Lung microvascular endothelial cell (primary cell): ENCODE data around the gene GRID1. TPM values are rescaled to one million over a fixed set of nuclear protein-coding genes. Genes with fewer than 3 reads are reported as not detected.

Experiments used
- DNase-seq, 2 donors: peaks; one replicate each; pipeline versions ENCODE4 v3.0.0 to v3.0.0-alpha.2; 2010; ENCODE audit warnings: low read depth in 2 of 2
- total RNA-seq: library from RNA; depleted of rRNA; stranded (reverse); fragments of >200 nt; gene quantifications from 2 replicates; pipeline ENCODE4 v1.2.1, GENCODE V29; 2014

The GRID1 gene
- total RNA-seq, 1 donor from 2014 or later, result not detected

DNA sequence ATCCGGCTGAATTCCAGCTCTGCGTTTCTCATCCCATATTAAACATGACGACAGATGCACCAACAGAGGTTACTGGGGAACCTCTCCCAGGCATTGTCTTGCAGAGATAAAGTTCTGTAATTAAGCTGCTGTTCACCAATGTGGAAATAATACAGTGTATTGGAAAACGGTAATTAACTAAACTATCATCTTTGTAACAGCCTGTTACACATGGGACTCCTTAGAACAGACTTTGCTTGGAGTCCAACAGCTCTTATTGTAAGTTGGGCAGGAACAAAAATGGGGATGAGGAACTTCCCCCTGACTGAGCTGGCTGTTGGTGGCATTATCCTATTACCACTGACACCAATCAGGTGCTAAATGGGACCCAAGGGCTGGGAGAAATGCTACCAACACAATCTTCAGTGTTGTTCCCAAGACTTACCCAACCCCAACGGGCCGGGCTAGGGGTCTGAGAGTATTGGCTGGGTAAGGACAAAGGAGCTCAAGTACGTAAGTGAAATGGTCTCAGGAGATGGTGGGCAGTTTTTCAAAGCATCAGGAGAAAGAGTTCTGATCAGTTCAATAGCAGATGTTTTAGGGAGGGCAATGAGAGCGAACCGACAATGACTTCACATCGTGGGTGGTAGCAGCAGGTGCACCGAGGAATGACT, 759.4 kb downstream of the GRID1 start:
- no peak for DNase-seq

GRCh38 chr10:85606401-85606800, 760.2 kb downstream of the GRID1 start:
- no peak for DNase-seq

GRCh38 chr10:85604884-85605283, 761.7 kb downstream of the GRID1 start:
- DNase-seq, result no peak

GRCh38 chr10:85604136-85604725, 762.4 kb downstream of the GRID1 start:
- no peak for DNase-seq

GRCh38 chr10:85603151-85603940, 763.2 kb downstream of the GRID1 start:
- no peak for DNase-seq

DNA sequence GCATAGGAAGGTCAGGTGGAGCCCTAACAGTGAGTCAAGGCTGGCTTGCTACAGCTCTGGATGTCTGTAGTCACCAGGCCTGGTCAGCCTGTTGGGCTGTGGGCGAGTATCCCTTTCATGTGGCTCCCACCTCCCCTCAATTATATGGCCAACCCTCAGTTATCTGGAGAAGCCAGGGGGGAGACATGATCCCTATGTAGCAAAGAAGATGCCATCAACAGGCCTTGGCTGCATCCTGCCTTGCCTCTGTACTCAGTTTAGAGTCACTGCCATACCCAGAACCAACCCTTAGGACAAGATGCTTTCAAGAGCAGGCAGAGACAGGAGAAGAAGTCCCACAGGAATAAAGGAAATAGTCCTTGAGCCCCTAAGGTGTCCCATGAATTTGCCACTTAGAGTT, 763.9 kb downstream of the GRID1 start:
- DNase-seq, result no peak

DNA sequence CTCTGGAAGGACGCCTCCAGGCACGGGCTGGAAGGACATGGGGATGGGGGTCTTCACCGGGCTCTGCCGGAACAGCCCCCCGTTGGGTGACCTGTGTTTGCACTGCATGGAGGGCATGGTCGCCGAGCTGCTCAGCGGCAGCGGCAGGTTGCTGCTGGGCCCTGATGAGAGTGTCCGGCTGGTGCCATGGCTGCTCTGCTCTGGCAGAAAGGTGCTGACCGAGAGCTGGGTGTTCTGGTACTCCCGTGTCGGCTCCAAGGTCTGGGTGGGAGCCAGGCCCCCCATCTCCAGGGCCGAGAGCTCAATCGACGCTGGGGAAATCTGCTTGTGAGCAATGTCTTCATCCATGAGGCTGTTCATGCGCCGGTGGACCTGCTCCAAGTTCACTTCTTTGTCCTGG, 764.3 kb downstream of the GRID1 start:
- DNase-seq, result no peak

DNA sequence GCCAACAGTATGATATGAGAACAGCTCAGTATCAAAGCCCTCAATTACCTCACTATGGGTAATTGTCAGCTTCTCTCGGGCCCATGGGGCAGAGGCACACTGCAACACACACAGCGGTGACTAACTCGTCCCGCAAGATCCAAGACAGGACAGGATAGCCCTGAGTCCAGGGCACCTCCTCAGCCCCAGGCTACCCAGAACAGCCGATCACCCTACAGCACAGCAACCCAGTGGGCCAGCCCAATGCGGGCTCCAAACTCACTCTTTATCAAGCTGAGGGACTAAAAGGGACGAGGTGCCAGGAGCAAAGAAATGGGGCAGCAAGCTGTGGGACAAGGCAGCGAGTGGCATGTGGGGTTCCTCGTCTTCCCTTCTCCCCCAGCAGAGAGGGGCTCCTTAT, 765.1 kb downstream of the GRID1 start:
- DNase-seq, result no peak

DNA sequence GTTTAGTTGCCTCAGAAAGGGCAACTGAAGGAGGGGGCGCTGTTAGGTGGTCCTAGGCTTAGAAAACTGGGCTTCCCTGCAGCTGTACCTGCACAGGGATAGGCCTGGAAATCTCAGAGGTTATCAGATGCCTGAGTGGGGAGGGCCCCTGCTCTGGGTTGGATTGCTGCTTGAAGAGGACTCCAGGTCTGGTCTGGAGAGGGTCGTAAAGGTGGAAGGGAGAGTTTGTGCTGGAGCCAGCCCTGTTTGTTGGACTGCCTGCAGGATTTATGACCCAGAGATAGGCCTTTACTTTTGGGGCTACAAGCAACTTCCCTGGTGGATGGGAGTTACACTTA, 765.9 kb downstream of the GRID1 start:
- DNase-seq, result no peak

DNA sequence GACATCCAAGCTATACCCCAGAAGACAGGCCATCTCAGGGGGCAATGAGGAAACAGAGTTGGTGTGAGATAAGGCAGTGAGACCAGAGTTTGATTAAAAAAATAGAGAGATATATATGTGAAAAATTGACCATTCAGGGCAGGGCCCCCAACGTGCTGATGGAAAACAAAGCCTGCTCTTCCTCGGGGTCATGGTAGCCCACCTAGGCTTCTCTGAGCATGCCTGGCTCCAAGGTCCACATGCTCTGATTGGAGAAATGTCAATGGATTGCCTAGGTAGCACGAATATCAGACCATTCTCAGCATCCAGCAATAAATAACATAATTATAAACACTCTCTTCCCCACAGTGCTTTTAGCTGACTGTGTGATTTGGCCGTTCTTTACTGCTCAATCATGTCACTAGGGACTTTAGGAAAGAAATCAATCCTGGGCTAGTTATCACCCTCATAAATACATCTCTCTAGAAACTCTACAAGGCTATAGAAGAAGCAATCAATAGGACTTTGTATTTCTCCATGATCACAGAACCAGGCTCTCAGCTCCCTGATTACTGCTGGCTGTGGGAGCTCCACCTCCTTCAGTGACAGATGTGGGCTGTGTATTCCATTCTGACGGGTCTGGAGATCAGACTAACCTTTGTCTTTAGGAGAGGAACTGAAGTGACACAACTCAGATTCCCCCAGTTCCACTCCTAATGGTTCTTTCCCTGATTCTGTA, 766.4 kb downstream of the GRID1 start:
- DNase-seq, result no peak

- no peak for DNase-seq
Measured at GRCh38 chr10:85599081-85599480, 767.5 kb downstream of the GRID1 start.

GRCh38 chr10:85598646-85599045, 767.9 kb downstream of the GRID1 start:
- DNase-seq, result no peak

DNA sequence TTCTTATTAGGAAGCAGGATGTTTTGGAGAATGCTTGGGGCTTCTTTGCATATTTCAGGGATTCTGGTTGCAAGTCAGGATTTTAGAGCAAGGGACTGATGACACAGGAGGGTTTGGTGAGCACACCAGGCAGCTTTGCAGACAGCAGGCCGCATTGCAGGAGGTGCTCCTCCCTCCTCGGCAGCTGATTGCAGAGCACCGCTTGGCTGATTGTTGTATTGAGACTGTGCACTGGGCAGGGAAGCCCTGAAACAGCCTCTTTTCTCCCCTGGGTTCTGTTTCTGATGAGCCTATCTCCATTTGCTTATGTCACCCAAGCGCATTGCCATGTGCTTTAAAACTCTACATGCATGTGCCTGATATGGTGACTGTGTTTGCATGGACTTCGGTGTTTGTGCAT, 769.6 kb downstream of the GRID1 start:
- no peak for DNase-seq

- no peak for DNase-seq
Measured at GRCh38 chr10:85596389-85596788, 770.2 kb downstream of the GRID1 start.

DNA sequence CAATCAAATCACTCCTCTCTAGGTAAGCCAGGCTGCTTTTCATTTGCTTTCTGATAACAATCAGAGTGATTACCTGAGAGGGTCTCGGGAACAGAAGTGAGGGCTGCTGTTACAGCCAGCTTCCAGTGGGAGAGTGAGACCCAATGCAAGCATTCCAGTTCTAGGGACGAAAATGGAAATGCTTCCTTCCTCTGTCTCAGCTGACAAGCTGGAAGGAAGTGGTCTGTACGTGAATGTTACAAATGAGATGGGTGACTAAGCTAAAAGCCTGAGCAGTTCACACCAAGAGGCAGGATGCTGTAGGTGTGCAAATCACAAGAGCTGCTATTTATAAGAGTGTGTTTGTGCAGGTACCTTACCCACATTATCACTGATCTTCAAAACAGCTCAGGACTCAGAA, 772.4 kb downstream of the GRID1 start:
- no peak for DNase-seq

GRCh38 chr10:85593226-85593772, 773.3 kb downstream of the GRID1 start:
- no peak for DNase-seq

GRCh38 chr10:85581371-85581770, 785.2 kb downstream of the GRID1 start:
- DNase-seq, result no peak

GRCh38 chr10:85580585-85580984, 786.0 kb downstream of the GRID1 start:
- DNase-seq, result peak in 1 of 2 donors; percentile 47

DNA sequence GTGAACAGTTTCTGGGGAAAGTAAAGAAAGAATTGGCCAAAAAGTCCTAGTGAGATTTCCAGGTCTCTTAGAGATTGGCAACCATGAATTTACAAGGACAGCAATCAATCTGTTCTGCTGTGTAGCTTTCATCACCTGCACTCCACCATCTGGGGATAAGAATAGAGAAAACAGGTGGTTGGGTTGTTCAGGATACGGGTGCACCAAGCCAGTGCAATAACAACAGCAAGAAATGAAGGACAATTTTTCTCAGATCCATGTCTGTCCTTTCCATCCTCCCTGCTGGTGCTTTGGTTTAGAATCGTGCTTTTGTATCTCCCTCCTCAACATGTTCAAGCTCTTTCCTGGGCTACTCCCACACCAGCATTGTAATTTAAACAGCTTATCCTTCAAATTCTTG, 787.7 kb downstream of the GRID1 start:
- no peak for DNase-seq

GRCh38 chr10:85575441-85575840, 791.2 kb downstream of the GRID1 start:
- DNase-seq, result no peak

GRCh38 chr10:85570871-85571270, 795.7 kb downstream of the GRID1 start:
- DNase-seq, result no peak

DNA sequence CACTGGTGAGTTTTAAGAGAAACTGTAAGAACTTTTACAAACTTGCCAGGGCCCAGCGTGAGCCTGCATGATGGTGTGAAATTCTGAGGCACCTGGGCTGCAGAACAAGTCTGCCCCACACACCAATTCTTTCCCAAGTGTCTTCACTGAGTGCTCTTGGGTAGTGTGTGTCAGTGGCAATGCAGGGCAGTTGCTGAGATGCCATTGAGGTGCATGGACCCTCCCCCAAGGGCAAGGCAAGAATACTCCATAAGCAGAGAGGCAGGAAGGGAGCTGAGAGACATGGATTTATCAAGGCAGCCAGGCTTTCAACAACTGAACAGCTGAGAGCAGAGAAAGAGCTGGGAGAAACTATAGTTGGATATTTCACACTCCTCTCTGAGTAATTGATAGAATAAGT, 801.2 kb downstream of the GRID1 start:
- DNase-seq, result no peak
